Stimulated activated CD4-positive, alpha-beta T cell treated with anti-CD3 and anti-CD28 coated beads, Interleukin-12 subunit alpha, Interleukin-12 subunit beta, amount 100 ng/mL, for 48 hours (primary cell): ENCODE results near the gene HEATR9.
"Not testable (repeated sequence)": the region's sequence is repeated elsewhere in the genome, so short reads cannot be mapped to it uniquely, and the experiment has no call there.

Experiments used
- DNase-seq, 3 donors: peaks; one replicate each; pipeline ENCODE4 v3.0.0-alpha.2; 2020; ENCODE audit warnings: low read depth in 2 of 3, low spot score in 1 of 3

The HEATR9 gene

DNA sequence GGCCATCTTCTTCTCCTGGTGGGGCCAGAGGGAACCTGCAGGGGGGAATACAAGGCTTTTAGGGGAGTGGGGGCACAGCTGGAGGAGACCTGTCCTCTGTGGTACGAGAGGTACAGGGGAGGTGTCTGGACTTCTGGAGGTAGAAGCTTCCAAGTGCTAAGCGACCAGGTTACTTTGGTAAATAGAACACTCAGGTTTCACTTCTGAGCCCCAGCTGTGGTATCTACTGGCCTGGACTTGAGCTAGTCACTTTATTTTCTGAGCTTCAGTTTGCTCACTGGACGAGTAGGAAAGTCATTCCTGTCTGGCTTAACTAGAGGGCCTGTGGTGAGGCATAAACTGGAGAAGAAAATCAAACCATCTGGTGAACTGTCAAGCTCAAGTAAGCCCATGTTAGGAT lies at the start of gene HEATR9:
Gene HEATR9, minus strand, starts transcription at position 155 of the 400 bp plus-strand sequence. Its CDS starts 149 bp downstream, at position 6.
- DNase-seq, result no peak

DNA sequence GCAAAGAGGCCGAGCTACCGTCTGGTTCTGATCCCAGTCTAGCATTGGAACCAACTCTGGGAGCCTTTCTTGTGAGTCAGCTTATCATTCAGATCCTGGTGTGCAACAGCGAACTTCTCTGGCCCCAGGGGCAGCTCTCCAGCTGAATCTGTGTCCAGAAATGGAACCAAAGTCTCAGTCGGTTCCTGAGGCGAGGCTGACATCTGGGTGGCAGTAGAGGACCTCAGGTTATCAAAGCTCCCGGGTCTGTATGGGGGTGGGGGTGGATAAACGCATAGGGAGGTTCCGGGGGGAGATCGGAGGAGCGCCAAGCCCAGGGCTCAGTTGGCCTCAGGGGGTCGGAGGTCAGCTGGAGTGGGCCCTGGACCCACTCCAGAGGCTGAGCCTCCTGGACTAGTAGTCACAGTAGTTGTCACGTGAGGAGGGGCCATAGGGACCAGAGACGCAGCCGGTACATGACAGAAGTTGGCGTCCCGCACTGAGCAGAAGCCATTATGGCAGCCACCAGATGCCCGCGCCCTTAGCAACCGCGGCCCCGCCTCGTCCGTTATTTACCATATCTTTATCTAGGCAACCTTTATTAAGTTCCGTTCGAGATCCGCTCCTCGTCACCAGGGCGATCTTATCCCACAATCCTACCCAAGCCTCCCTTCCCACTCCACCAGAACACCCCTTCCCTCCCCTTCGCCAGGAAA lies 49.0 kb upstream of the HEATR9 start:
- no peak for DNase-seq

DNA sequence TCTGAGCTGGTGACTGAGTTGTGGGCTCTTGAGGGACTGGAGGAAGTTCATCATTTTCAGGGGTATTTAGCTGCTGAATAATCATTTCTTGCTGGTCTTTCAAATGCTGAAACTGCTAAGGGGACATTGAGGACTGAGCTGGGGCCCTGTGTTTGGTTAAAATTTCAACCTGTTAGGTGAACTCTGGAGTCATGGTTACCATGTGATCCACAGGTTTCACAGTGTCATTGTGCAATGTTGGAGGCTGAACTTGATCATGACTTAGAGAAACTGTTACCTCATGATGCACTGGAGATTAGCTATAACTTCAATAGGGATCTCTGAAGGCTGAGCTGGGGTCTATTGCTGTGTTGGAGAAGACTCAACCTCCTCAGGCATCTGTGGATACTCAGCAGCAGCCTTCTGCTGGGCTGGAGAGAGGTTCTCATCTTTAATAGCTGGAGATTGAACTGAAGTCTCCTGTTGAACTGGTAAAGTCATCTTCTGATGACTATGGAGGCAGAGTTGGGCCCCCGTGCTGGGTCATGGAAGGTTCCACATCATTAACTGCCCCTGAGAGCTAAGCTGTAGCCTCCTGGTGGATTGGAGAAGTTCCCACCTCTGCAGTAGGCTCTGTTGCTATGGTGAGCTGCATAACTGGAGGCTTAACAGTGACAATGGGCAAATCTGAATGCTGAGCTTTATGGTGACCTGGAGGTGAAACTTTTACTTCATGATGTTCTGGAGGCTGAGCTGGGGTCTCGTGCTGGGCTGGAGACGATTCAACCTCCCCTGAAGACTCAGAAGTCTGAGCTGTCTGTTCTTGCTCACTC lies 46.7 kb upstream of the HEATR9 start:
- DNase-seq, result no peak

- DNase-seq, result no peak
These were observed 45.7 kb upstream of the HEATR9 start for GRCh38 chr17:35914354-35914753.

GRCh38 chr17:35913609-35914008 lies 44.9 kb upstream of the HEATR9 start:
- no peak for DNase-seq

DNA sequence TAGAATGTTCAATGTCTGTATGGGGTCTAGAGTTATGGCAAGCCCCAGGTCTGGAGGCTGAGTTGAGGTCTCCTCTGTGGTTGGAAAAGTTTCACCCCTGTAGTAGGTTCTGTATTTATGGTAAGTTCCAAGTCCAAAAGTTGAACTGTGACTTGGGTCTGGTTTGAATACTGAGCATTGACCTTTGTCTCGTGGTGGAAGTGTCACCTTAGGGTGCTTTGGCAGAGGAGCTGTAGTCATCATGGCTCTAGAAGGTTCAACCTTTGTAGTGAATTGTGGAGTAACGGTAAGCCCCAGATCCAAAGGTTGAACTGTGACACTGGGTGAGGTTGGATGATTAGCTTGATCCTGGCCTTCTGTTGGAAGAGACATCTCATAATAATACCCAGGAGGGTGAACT lies 44.3 kb upstream of the HEATR9 start:
- no peak for DNase-seq

DNA sequence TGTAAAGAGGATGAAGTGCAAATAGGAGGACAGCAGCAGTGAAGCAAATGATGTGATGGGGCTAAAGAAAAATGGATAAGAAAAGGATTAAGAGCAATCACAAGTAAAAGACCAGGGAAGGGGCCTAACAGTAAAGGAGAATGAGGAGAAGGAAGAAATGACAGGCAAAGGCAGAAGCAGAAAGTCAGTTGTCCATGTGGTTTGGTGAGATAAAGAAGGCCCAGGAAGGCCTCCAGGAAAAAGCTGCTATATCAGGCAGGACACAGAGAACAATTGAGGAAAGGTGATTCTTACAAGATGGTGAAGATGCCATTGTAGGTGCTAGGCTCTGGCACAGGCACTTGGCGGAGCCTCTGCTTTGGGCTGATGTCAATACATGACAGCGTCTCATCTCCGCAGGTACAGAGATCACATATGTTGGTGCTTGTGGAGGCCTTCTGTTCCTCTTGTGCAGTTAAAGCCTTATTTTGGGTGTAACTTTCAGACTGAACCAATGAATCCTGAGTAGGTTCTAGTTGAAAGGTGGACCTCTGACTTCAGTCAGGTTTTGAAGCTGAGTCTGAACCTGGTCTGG lies 43.7 kb upstream of the HEATR9 start:
- DNase-seq, result no peak

DNA sequence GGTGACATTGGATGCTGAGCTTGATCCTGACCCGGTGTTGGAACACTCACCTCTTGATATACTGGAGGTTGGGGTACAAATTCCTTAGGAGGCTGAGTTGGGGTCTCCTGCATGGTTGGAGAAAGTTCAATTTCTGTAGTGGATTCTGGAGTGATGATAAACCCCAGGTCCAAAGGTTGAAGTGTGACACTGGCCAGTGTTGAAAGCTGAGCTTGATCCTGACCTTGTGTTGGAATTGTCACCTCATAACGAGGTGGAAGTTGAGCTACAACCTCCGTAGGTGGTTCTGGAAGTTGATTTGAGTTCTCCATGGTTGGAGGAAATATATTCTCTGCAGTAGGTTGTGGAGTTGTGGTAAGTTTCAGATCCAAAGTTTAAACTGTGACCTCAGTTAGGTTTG lies 40.7 kb upstream of the HEATR9 start:
- no peak for DNase-seq

DNA sequence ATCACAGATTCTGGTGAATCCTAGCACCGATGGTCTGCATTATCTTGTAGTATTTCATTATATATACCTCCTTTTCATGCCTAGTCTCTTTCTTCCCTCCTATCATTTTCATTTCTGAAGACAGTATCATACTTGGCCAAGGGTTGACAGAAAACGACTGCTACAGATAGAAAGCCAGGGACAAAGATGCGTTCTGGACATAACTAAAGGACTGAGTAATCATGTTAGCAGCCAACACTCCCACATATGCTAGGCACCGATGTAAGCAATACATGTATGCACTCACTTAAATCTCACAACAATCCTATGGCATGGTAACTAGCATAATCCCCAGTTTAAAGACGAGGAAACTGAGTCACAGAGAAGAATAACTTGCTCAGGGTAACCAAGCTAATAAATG lies 39.0 kb upstream of the HEATR9 start:
- DNase-seq, result no peak

DNA sequence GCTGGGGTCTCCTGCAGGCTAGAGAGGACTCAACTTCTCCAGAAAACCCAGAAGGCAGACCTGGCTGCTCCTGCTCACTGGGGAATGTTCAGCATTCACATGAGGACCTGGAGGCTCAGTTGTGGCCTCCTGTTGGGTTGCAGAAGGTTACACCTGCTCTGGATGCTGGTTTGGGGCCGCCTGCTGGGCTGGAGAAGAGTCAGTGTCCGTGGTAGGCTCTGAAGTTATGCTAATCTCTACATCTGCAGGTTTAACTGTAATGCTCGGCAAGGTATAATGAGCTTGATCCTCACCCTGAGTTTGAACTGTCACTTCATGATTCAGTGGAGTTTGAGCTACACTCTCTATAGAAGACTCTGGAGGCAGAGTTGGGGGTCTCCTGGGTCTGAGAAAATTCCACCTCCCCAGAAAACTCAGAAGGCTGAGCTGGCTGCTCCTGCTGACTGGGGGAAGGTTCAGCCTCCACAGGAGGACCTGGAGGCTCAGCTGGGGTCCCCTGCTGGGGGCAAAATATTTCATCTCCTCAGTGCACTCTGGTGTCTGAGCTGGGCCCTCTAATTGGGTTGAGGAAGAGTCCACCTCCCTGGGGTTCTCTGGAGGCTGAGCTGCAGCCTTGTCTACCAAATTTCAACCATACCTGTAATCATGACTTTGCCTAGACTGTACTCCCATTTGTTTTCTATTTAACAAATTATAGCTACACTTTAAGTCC lies 38.4 kb upstream of the HEATR9 start:
- DNase-seq, result no peak

GRCh38 chr17:35906191-35906925 lies 37.7 kb upstream of the HEATR9 start:
- no peak for DNase-seq

DNA sequence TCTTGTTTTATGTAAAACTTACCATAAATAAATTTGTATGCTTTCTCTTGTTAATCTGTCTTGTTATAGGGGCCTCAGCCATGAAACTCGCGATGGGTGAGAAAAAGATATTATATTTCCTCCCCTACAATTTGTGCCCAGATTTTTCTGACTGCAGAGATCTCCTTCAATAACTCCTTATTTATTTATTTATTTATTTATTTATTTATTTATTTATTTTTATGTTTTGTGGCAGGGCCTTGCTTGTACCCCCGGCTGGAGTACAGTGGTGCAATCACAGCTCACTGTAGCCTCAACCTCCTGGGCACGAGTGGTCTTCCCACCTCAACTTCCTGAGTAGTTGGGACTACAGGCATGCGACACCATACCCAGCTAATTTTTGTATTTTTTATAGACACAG lies 34.8 kb upstream of the HEATR9 start:
- DNase-seq, result no peak

- no peak for DNase-seq
These were observed 33.0 kb upstream of the HEATR9 start for GRCh38 chr17:35901631-35902175.

DNA sequence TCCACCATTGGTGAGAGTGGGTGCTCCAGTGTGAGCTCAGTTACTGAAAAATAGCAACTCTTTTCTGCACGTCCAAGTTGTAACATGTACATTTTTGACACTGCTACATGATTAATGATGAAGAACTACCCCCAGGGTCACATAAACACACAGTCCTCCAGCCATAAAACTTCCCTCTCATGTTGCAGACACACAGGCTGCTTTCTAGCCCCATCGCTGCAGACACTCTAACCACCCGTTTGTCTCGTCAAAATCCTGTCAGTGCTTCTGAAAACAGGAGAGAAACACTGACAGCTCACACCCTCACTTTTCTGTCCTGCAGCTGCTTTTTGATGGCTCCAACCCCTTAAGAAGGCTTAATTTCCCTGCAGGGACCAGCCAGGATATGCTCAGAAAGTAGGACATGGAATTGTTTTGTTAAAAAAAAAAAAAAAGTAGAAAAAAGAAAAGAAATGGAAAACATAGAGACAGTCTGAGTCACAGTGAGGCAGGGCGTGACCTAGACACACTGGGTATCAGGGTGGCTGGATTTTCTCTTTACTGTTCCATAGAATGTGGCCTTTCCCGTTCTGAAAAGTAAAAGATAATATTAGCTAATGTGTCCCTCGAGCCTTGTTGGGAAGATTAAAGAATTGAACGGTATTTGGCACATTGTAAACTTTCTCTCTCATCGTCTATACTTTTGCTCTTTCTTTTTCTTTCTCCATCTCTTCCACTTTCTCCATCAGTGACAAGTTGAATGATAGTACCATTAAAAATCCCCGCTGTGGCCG lies 32.2 kb upstream of the HEATR9 start:
- no peak for DNase-seq

DNA sequence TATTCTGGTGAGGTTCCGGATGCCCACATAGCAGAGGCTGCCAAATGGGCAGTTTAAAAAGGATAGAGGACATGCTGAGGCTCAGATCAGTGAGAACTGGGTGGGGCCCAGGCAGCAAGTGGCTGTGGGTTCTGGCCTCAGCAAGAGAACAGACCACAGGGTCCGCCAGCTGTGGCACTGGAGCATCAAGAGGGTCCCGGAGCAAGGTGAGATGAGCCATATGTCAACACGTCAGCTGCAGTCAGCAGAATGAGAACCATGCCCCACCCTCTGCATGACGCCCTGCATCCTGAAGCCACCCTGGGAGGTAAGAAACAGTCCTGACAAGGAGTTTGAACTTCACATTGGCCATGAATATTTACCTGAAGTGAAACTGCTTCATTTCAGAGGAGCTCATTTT lies 31.6 kb upstream of the HEATR9 start:
- no peak for DNase-seq

- DNase-seq, result no peak
These were observed 29.8 kb upstream of the HEATR9 start for GRCh38 chr17:35898283-35899070.

- not testable (repeated sequence) for DNase-seq
These were observed 29.1 kb upstream of the HEATR9 start for GRCh38 chr17:35897772-35898171.

DNA sequence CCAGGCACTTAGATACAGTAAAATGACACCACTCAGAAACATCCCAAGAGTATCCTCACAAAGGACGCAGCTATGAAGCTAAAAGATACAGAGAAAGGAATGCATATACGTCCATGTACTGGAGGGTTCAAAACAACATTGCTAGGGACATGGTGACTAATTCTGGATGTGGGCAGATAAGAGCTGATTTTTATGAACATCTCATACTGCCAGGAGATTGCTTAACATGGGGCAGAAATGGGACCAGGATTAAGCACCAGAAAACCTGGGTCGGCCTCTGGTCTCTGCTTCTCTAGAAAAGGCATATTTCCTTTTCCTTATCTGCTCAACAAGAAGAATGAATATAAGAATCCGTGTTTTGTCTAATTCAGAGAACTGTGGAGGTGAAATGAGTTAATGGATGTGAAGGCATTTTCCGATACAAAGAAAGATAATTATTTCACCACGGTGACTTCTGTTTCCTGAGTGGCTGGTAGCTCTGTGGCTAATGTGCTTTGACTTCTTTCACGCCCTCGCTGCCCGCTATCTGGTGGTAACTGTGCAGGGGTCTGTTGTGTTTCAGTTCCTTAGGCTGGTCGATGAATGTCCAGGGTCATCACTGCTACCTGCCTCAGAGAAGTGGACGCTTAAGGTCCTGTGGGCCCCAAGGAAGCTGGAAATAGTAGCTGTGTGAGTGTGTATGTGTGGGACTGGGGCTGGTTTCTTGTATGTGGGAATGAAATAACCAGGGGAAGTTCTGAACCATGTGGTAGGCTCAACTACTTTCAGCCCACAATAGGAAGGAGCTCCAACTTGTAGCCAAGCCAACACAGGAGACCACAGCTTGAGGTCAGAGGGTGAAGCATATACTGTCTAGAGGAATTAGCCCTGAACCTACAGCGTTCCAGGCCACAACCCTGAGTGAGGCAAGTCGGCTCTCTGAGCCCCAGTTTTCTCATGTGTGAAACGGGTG lies 27.2 kb upstream of the HEATR9 start:
- no peak for DNase-seq
